Mesenchymal stem cell (in vitro differentiated cells and primary cell): Measurements from ENCODE around the gene CMBL.

Experiments
- DNase-seq: peaks from one replicate; pipeline ENCODE4 v3.0.0-alpha.2; 2013
- H2AFZ ChIP-seq: one replicate; pipeline ENCODE4 v1.6.1; 2013; ENCODE audit warnings: low read depth, mild to moderate bottlenecking, control low read depth, inconsistent platforms, low read length, moderate library complexity
- H2AK5ac ChIP-seq: 2 replicates; pipeline ENCODE4 v1.6.1; 2013; ENCODE audit warnings: low read length, moderate library complexity, mild to moderate bottlenecking, inconsistent platforms; ENCODE audit not compliant: severe bottlenecking
- H2BK120ac ChIP-seq: one replicate; pipeline ENCODE4 v1.6.1; 2013; ENCODE audit warnings: low read depth, mild to moderate bottlenecking, inconsistent platforms, low read length, moderate library complexity
- H2BK12ac ChIP-seq, 2 experiments: one replicate each; pipeline ENCODE4 v1.6.1; 2013; ENCODE audit warnings: inconsistent platforms in 2 of 2, low read length in 2 of 2, mild to moderate bottlenecking in 2 of 2, moderate library complexity in 2 of 2, control low read depth in 1 of 2
- H2BK15ac ChIP-seq: one replicate; pipeline ENCODE4 v1.6.1; 2013; ENCODE audit warnings: mild to moderate bottlenecking, low read depth, inconsistent platforms; ENCODE audit not compliant: poor library complexity, severe bottlenecking
- H2BK5ac ChIP-seq: 2 replicates; pipeline ENCODE4 v1.6.1; 2013; ENCODE audit warnings: low read depth, mild to moderate bottlenecking, low read length, control low read depth, inconsistent platforms; ENCODE audit not compliant: poor library complexity, severe bottlenecking
- H3K14ac ChIP-seq, 2 experiments: one replicate each; pipeline ENCODE4 v1.6.1; 2013; ENCODE audit warnings: inconsistent platforms in 2 of 2, low read length in 2 of 2, control low read depth in 1 of 2, mild to moderate bottlenecking in 1 of 2, moderate library complexity in 1 of 2
- H3K18ac ChIP-seq, 2 experiments: one replicate each; pipeline ENCODE4 v1.6.1; 2013; ENCODE audit warnings: inconsistent platforms in 2 of 2, low read length in 2 of 2, control low read depth in 1 of 2, low read depth in 1 of 2, mild to moderate bottlenecking in 1 of 2
- H3K23ac ChIP-seq, 2 experiments: one replicate each; pipeline ENCODE4 v1.6.1; 2013; ENCODE audit warnings: inconsistent platforms in 2 of 2, low read length in 2 of 2, mild to moderate bottlenecking in 2 of 2, moderate library complexity in 2 of 2, control low read depth in 1 of 2
- H3K27ac ChIP-seq: 2 replicates; pipeline ENCODE4 v1.5.1; 2013; ENCODE audit warnings: mild to moderate bottlenecking, moderate library complexity, low read length, control low read depth, inconsistent platforms; ENCODE audit not compliant: poor library complexity, severe bottlenecking
- H3K27me3 ChIP-seq, 2 experiments: 2 replicates each; pipeline versions ENCODE4 v1.6.1 to v1.7.0; 2013; ENCODE audit warnings: low read length in 2 of 2, mild to moderate bottlenecking in 2 of 2, moderate library complexity in 2 of 2, control low read depth in 1 of 2, inconsistent platforms in 1 of 2; ENCODE audit not compliant: control insufficient read depth in 1 of 2, insufficient read depth in 1 of 2
- H3K36me3 ChIP-seq, 2 experiments: 2 replicates each; pipeline versions ENCODE4 v1.6.1 to v1.7.0; 2013; ENCODE audit warnings: low read length in 2 of 2, control low read depth in 1 of 2, inconsistent platforms in 1 of 2, low read depth in 1 of 2, mild to moderate bottlenecking in 1 of 2; ENCODE audit not compliant: insufficient read depth in 2 of 2, control insufficient read depth in 1 of 2
- H3K4ac ChIP-seq, 2 experiments: one replicate each; pipeline ENCODE4 v1.6.1; 2013; ENCODE audit warnings: inconsistent platforms in 2 of 2, low read length in 2 of 2, mild to moderate bottlenecking in 2 of 2, moderate library complexity in 2 of 2, control low read depth in 1 of 2, low read depth in 1 of 2
- H3K4me1 ChIP-seq: 2 replicates; pipeline ENCODE4 v1.6.1; 2013; ENCODE audit warnings: low read depth, low read length, control low read depth; ENCODE audit not compliant: control insufficient read depth, insufficient read depth
- H3K4me2 ChIP-seq: 2 replicates; pipeline ENCODE4 v1.6.1; 2013; ENCODE audit warnings: low read length, mild to moderate bottlenecking, inconsistent platforms; ENCODE audit not compliant: poor library complexity, severe bottlenecking
- H3K4me3 ChIP-seq, 2 experiments: 2 replicates each; pipeline versions ENCODE4 v1.5.1 to v1.7.0; 2013; ENCODE audit warnings: low read length in 2 of 2, mild to moderate bottlenecking in 2 of 2, control low read depth in 1 of 2, low read depth in 1 of 2; ENCODE audit not compliant: insufficient read depth in 1 of 2
- H3K79me1 ChIP-seq: replicated peaks from 2 replicates; pipeline ENCODE4 v1.6.1; 2013; ENCODE audit warnings: mild to moderate bottlenecking, control low read depth, low read length, inconsistent platforms; ENCODE audit not compliant: poor library complexity, severe bottlenecking
- H3K9ac ChIP-seq: 2 replicates; pipeline ENCODE4 v1.7.0; 2013; ENCODE audit warnings: mild to moderate bottlenecking, low read length, moderate library complexity
- H3K9me3 ChIP-seq: 2 replicates; pipeline ENCODE4 v1.7.0; 2013; ENCODE audit warnings: mild to moderate bottlenecking, low read length; ENCODE audit not compliant: control insufficient read depth
- H4K8ac ChIP-seq: one replicate; pipeline ENCODE4 v1.6.1; 2013; ENCODE audit warnings: inconsistent platforms, mild to moderate bottlenecking, low read length, moderate library complexity
- H4K91ac ChIP-seq: one replicate; pipeline ENCODE4 v1.6.1; 2013; ENCODE audit warnings: mild to moderate bottlenecking, low read length, inconsistent platforms
- WGBS: methylation state at CpG from one replicate; pipeline ENCODE4 v1.1.7; 2013; ENCODE audit warnings: mixed read lengths; 5-methylcytosine and 5-hydroxymethylcytosine counted together

Gene CMBL

DNA sequence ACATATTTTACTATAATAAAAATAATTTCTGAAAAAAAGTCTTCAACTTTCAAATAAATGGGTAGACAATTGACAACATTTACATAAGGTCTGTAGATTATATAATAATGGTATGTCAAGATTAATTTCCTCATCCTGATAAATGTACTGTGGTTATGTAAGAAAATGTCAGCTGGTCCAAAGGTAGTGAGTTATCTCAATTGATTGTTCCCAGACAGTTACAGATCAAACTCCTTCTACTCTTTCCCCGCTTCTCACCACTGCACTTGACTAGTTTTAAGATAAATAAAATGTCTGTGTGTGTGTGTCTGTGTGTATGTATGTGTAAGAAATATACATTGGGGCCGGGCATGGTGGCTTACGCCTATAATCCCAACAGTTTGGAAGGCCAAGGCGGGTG lies 29.4 kb upstream of the CMBL start:
- H2AFZ ChIP-seq: no peak overlapping the region
- H4K8ac ChIP-seq: no peak overlapping the region
- no peak overlapping the region for H3K9ac ChIP-seq
- H3K23ac ChIP-seq: no peak overlapping the region
- no peak overlapping the region for H2BK5ac ChIP-seq
- no peak overlapping the region for H2BK15ac ChIP-seq
- no peak overlapping the region for H3K18ac ChIP-seq
- H2BK12ac ChIP-seq: no peak overlapping the region
- H3K36me3 ChIP-seq: no peaks in the 10 kb centered on the region
- no peaks in the 10 kb centered on the region for H3K9me3 ChIP-seq
- no peak overlapping the region for H2BK120ac ChIP-seq
- no peak overlapping the region for H3K4me3 ChIP-seq
- no peak for DNase-seq
- H3K79me1 ChIP-seq: no peaks in the 10 kb centered on the region
- no peak overlapping the region for H4K91ac ChIP-seq
- H3K4me1 ChIP-seq: peaks cover 2% of the 10 kb centered on the region
- H3K4me2 ChIP-seq: no peak overlapping the region
- H3K4ac ChIP-seq: no peak overlapping the region
- H3K27me3 ChIP-seq: peaks cover 0 to 16% of the 10 kb centered on the region in 2 experiments
- H3K14ac ChIP-seq: no peak overlapping the region
- no peak overlapping the region for H2AK5ac ChIP-seq
- H3K27ac ChIP-seq: no peak overlapping the region
- 95% methylated on average over 3 of the region's 4 CpGs for whole genome bisulfite sequencing

DNA sequence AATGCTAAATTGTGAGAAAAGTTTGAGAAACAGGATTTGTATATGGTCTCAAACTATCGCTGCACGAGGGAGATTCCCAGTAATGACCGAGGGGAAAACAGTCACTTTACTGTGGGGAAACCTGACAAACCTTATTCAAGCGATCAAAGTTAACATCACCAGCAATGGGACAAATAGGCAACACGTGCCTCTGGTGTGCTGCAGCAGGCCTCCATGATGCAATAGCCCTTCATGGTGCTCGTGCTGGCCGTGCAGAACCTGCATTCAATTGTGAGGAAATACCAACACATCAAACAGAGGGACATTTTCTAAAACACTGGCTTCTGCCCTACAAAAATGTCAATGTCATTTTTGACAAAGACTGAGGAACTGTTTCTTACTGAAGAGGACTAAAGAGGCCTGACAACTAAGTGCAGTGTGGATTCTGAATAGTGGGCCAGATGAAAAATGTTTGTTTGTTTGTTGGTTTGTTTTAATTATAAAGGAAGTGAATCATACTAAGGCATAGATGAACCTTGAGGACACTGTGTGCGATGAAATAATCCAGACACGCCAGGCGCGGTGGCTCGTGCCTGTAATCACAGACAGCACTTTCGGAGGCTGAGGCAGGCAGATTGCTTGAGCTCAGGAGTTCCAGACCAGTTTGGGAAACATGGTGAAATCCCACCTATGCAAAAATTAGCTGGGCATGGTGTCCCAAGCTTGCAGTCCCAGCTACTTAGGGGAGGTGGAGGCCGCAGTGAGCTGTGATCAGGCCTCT lies 28.2 kb upstream of the CMBL start:
- H3K14ac ChIP-seq: no peak overlapping the region
- no peak overlapping the region for H3K4me2 ChIP-seq
- no peak overlapping the region for H2AFZ ChIP-seq
- no peaks in the 10 kb centered on the region for H3K36me3 ChIP-seq
- H2BK12ac ChIP-seq: no peak overlapping the region
- no peaks in the 10 kb centered on the region for H3K79me1 ChIP-seq
- H3K23ac ChIP-seq: no peak overlapping the region
- H3K4me1 ChIP-seq: peaks cover 8% of the 10 kb centered on the region
- H2BK15ac ChIP-seq: no peak overlapping the region
- H2BK5ac ChIP-seq: no peak overlapping the region
- no peak overlapping the region for H2AK5ac ChIP-seq
- no peak overlapping the region for H3K4ac ChIP-seq
- 69% methylated on average over 14 of the region's 14 CpGs for WGBS
- H3K9ac ChIP-seq: no peak overlapping the region
- peak; percentile 59 for DNase-seq
- H4K91ac ChIP-seq: no peak overlapping the region
- H4K8ac ChIP-seq: no peak overlapping the region
- H3K4me3 ChIP-seq: no peak overlapping the region
- no peaks in the 10 kb centered on the region for H3K9me3 ChIP-seq
- no peak overlapping the region for H3K18ac ChIP-seq
- no peak overlapping the region for H3K27ac ChIP-seq
- H3K27me3 ChIP-seq: peaks cover 0 to 16% of the 10 kb centered on the region in 2 experiments
- H2BK120ac ChIP-seq: no peak overlapping the region

DNA sequence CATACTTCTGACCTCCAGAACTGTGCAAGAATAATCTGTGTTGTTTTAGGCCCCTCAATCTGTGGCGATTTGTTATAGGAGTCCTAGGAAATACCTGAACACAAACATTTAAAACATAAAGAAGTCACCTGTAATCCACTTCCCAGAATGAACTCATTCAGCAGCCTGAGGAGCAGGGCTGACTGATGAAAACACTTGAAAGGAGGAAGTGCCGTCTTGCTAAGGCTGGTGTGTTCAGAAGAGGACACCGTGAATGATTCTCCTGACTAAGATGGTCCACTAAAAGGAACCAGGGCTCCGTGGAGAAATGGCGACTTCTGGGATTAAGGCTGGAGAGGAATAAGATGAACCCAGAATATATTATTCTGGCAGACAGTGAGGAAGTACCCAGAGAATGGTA lies 27.1 kb upstream of the CMBL start:
- H3K4me2 ChIP-seq: no peak overlapping the region
- no peak overlapping the region for H3K4ac ChIP-seq
- H2BK120ac ChIP-seq: no peak overlapping the region
- no peak overlapping the region for H4K91ac ChIP-seq
- H3K18ac ChIP-seq: no peak overlapping the region
- H2BK12ac ChIP-seq: no peak overlapping the region
- no peaks in the 10 kb centered on the region for H3K36me3 ChIP-seq
- peaks cover 5 to 16% of the 10 kb centered on the region in 2 experiments for H3K27me3 ChIP-seq
- H4K8ac ChIP-seq: no peak overlapping the region
- H3K4me1 ChIP-seq: peaks cover 8% of the 10 kb centered on the region
- no peak overlapping the region for H2AFZ ChIP-seq
- no peak for DNase-seq
- H3K79me1 ChIP-seq: no peaks in the 10 kb centered on the region
- no peak overlapping the region for H3K27ac ChIP-seq
- no peak overlapping the region for H2AK5ac ChIP-seq
- 83% methylated on average over 4 of the region's 5 CpGs for WGBS
- no peak overlapping the region for H3K4me3 ChIP-seq
- H3K14ac ChIP-seq: no peak overlapping the region
- H2BK5ac ChIP-seq: no peak overlapping the region
- no peak overlapping the region for H3K9ac ChIP-seq
- peak overlapping the region in 1 of 2 experiments; percentile 79 for H3K23ac ChIP-seq
- H3K9me3 ChIP-seq: no peaks in the 10 kb centered on the region
- H2BK15ac ChIP-seq: no peak overlapping the region

DNA sequence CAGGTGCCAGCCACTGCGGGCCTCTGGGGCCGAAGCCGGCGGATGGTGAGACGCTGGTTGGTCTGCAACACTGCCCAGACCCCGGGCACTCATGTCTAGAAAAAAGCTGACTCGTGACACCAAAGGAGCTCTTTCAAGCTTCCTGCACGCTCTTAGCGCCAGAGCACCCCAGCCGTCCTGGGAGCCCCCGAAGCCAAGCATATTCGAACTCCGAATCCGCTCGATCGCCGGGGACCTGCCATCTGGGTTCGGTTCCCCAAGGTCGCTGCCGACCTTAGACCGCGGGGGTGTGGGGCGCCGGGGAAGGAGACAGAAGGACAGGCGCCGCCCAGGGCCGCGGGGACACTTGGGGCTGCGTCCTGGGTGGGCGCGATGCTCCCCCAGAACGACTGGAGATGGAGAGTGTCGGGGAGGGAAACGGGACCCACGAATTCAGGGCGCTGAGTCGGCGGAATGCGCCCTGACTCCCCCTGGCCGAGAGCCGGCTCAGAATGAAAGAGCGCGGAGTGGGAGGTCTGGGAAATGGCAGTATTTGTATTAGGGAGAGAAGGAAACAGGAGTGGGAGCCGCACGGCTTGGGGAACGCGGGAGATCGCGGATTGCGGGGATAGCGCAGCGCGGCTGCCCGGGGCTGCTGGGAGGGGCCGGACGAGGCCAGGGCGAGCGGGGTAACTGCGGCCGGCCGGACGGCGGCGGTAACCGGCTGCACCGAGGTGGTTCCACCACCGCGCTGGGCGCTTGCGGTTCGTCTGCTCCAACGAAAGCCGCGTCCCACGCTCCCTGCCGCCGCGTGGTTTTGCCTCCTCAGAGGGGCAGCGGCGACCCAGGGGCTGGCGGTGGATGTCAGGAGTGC lies 25.7 kb upstream of the CMBL start:
- Histone ChIP-seq H3K4me1 (peaks cover 8% of the 10 kb centered on the region), H3K9ac (peak overlapping the region; percentile 86), H3K79me1 (no peaks in the 10 kb centered on the region), H3K4ac (peak overlapping the region; percentile 41 to 74), H2AK5ac (no peak overlapping the region), H3K23ac (peak overlapping the region in 1 of 2 experiments; percentile 85), H3K14ac (peak overlapping the region in 1 of 2 experiments; percentile 53), H4K91ac (peak overlapping the region; percentile 36), H3K27ac (no peak overlapping the region), H3K18ac (peak overlapping the region; percentile 48 to 88), H2BK12ac (peak overlapping the region in 1 of 2 experiments; percentile 92), H3K27me3 (peaks cover 5 to 16% of the 10 kb centered on the region in 2 experiments), H3K36me3 (no peaks in the 10 kb centered on the region), H3K4me2 (peak overlapping the region; percentile 99), H4K8ac (peak overlapping the region; percentile 93), H2BK120ac (peak overlapping the region; percentile 56), H2BK5ac (no peak overlapping the region), H2BK15ac (peak overlapping the region; percentile 60), H3K9me3 (no peaks in the 10 kb centered on the region), H3K4me3 (peak overlapping the region; percentile 69 to 85), H2AFZ (peak overlapping the region; percentile 30)
- DNase-seq: peak; percentile 43
- WGBS: 2% methylated on average over 66 of the region's 81 CpGs
